T-helper 2 cell (primary cell): ENCODE results near the gene PTPRN2.

ENCODE experiments used
- DNase-seq, 5 experiments: peaks; one replicate each; pipeline versions ENCODE4 v3.0.0 to v3.0.0-alpha.2; 2012 to 2022

Gene PTPRN2

GRCh38 chr7:158102897-158103296 lies 484.7 kb downstream of the PTPRN2 start:
- no peak for DNase-seq

- DNase-seq: no peak
These were observed 485.7 kb downstream of the PTPRN2 start for GRCh38 chr7:158101821-158102450.

- DNase-seq: no peak
These were observed 489.2 kb downstream of the PTPRN2 start for GRCh38 chr7:158098125-158099030.

GRCh38 chr7:158097453-158098124 lies 490.0 kb downstream of the PTPRN2 start:
- no peak for DNase-seq

GRCh38 chr7:158097106-158097452 lies 490.5 kb downstream of the PTPRN2 start:
- DNase-seq: no peak

- no peak for DNase-seq
These were observed 491.0 kb downstream of the PTPRN2 start for GRCh38 chr7:158096582-158096981.

- DNase-seq: no peak
These were observed 492.9 kb downstream of the PTPRN2 start for GRCh38 chr7:158094671-158095226.

- no peak for DNase-seq
These were observed 493.6 kb downstream of the PTPRN2 start for GRCh38 chr7:158094046-158094445.

- DNase-seq: no peak
These were observed 494.3 kb downstream of the PTPRN2 start for GRCh38 chr7:158093156-158093796.

GRCh38 chr7:158087196-158087595 lies 500.4 kb downstream of the PTPRN2 start:
- DNase-seq: no peak

GRCh38 chr7:158085741-158086695 lies 501.6 kb downstream of the PTPRN2 start:
- no peak for DNase-seq

GRCh38 chr7:158084555-158084954 lies 503.1 kb downstream of the PTPRN2 start:
- no peak for DNase-seq

GRCh38 chr7:158083526-158084310 lies 503.9 kb downstream of the PTPRN2 start:
- no peak for DNase-seq

GRCh38 chr7:158082761-158083160 lies 504.9 kb downstream of the PTPRN2 start:
- DNase-seq: no peak

GRCh38 chr7:158080899-158081445 lies 506.7 kb downstream of the PTPRN2 start:
- DNase-seq: no peak

- no peak for DNase-seq
These were observed 509.4 kb downstream of the PTPRN2 start for GRCh38 chr7:158077934-158078910.

GRCh38 chr7:158077151-158077840 lies 510.3 kb downstream of the PTPRN2 start:
- no peak for DNase-seq

- no peak for DNase-seq
These were observed 511.0 kb downstream of the PTPRN2 start for GRCh38 chr7:158076656-158077055.

- no peak for DNase-seq
These were observed 511.4 kb downstream of the PTPRN2 start for GRCh38 chr7:158076215-158076614.
